IPS-15b (cell line): ENCODE data around the gene ZNF518A.
"Not testable (repeated sequence)": the region's sequence is repeated elsewhere in the genome, so short reads cannot be mapped to it uniquely, and the experiment has no call there.

Experiments used
- H3K27me3 ChIP-seq: one replicate; pipeline ENCODE4 v1.6.1; 2013; ENCODE audit warnings: low read length; ENCODE audit not compliant: control insufficient read depth, insufficient read depth
- H3K36me3 ChIP-seq: one replicate; pipeline ENCODE4 v1.6.1; 2013; ENCODE audit warnings: low read length; ENCODE audit not compliant: control insufficient read depth, insufficient read depth
- H3K4me1 ChIP-seq: one replicate; pipeline ENCODE4 v1.6.1; 2013; ENCODE audit warnings: mild to moderate bottlenecking, low read length; ENCODE audit not compliant: control insufficient read depth, insufficient read depth
- H3K4me3 ChIP-seq: one replicate; pipeline ENCODE4 v1.5.1; 2013; ENCODE audit warnings: low read depth, low read length
- H3K9ac ChIP-seq: one replicate; pipeline ENCODE4 v1.6.1; 2013; ENCODE audit warnings: low read depth, mild to moderate bottlenecking, low read length
- H3K9me3 ChIP-seq: one replicate; pipeline ENCODE4 v1.6.1; 2013; ENCODE audit warnings: mild to moderate bottlenecking, low read length; ENCODE audit not compliant: control insufficient read depth, insufficient read depth

The ZNF518A gene

GRCh38 chr10:96152437-96152836 lies 22.3 kb downstream of the ZNF518A start:
- Histone ChIP-seq H3K9me3 (no peaks in the 10 kb centered on the region), H3K4me3 (no peak overlapping the region), H3K36me3 (peaks cover 12% of the 10 kb centered on the region), H3K27me3 (no peaks in the 10 kb centered on the region), H3K9ac (no peak overlapping the region), H3K4me1 (no peaks in the 10 kb centered on the region)

- Histone ChIP-seq H3K9me3 (no peaks in the 10 kb centered on the region), H3K36me3 (peaks cover 15% of the 10 kb centered on the region)
Observed at GRCh38 chr10:96153070-96153469, 23.0 kb downstream of the ZNF518A start.

DNA sequence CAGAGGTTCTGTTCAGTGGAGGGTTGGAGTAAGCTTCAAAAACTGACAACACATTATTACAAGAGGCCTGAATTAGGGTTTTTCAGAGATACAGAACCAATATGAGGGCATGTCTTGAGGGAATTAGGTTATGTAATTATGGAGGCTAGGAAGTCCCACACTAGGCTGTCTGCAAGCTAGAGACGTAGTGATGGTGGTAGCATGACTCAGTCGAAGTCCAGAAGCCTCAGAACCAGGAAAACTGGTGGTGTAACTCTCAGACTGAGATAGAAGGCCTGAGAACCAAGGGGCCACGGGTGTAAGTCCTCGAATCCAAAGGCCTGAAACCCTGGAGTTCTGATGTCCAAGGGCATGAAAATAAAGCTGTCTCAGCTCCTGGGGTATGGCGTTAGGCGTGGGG lies 35.6 kb downstream of the ZNF518A start:
- H3K27me3 ChIP-seq: no peaks in the 10 kb centered on the region
- H3K4me1 ChIP-seq: no peaks in the 10 kb centered on the region
- no peaks in the 10 kb centered on the region for H3K9me3 ChIP-seq
- no peak overlapping the region for H3K4me3 ChIP-seq
- H3K9ac ChIP-seq: no peak overlapping the region
- H3K36me3 ChIP-seq: no peaks in the 10 kb centered on the region

More at GRCh38 chr10:96153070-96153469, 23.0 kb downstream of the ZNF518A start:
- Histone ChIP-seq H3K9ac (no peak overlapping the region), H3K27me3 (no peaks in the 10 kb centered on the region), H3K4me3 (no peak overlapping the region), H3K4me1 (no peaks in the 10 kb centered on the region)

DNA sequence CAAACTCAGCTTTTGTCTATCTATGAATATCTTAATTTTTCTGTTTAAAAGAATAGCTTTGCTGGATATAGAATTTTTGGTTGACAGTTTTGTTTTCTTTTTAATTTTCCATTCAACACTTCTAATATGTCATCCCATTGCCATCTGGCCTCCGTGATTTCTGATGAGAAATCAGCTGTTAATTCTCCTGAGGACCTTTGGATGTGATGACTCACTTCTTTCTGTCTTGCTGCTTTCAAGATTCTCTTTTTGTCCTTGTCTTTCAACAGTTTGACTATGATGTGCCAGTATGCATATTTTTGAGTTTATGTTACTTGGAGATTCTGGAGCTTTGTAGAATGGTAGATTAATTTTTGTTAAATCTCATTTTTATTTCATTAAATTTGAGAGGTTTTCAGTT lies 38.4 kb downstream of the ZNF518A start:
- Histone ChIP-seq H3K27me3 (no peaks in the 10 kb centered on the region), H3K4me1 (no peaks in the 10 kb centered on the region), H3K36me3 (no peaks in the 10 kb centered on the region), H3K9ac (no peak overlapping the region), H3K9me3 (no peaks in the 10 kb centered on the region), H3K4me3 (no peak overlapping the region)

DNA sequence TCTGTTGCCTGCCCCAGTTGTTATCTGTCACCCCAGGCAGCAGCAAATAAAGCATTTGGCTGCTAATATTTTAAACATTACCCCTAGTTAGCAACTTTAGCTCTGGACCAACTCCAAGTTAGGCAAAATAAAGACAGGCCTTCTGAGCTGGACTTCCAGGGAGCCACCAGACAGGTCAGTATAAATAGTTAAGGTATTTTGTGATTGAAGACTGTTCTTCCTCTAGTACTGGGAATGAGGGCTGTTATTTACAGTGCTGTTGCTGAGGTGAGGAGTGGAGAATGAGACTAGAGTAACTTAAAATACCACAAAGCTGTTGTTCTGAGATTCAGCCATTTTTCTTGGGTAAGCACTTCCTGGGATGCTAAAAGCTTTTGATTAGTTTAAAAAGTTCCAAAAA lies 40.1 kb downstream of the ZNF518A start:
- no peak overlapping the region for H3K4me3 ChIP-seq
- H3K9ac ChIP-seq: no peak overlapping the region
- no peaks in the 10 kb centered on the region for H3K9me3 ChIP-seq
- H3K36me3 ChIP-seq: no peaks in the 10 kb centered on the region
- H3K27me3 ChIP-seq: no peaks in the 10 kb centered on the region
- H3K4me1 ChIP-seq: no peaks in the 10 kb centered on the region

DNA sequence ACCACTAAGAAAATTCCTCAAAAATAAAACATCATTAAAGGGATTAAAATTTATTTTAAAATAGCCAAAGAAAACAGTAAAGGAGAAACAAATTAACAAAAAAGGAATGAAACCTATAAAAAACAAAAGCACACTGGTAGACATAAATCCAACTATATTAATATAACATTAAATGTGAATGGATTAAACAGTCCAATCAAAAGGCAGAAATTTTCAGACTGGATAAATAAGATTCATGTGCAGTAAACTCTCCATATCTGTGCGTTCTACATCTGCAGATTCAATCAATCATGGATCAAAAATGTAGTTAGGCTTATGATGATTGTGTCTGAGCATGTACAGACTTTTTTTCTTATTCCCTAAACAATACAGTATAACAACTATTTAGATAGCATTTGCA lies 42.6 kb downstream of the ZNF518A start:
- no peaks in the 10 kb centered on the region for H3K4me1 ChIP-seq
- H3K36me3 ChIP-seq: no peaks in the 10 kb centered on the region
- H3K27me3 ChIP-seq: no peaks in the 10 kb centered on the region
- no peak overlapping the region for H3K4me3 ChIP-seq
- H3K9me3 ChIP-seq: no peaks in the 10 kb centered on the region
- no peak overlapping the region for H3K9ac ChIP-seq

GRCh38 chr10:96176985-96177384 lies 46.9 kb downstream of the ZNF518A start:
- H3K9ac ChIP-seq: no peak overlapping the region
- H3K4me3 ChIP-seq: no peak overlapping the region
- H3K9me3 ChIP-seq: no peaks in the 10 kb centered on the region
- H3K36me3 ChIP-seq: no peaks in the 10 kb centered on the region
- no peaks in the 10 kb centered on the region for H3K27me3 ChIP-seq
- no peaks in the 10 kb centered on the region for H3K4me1 ChIP-seq

DNA sequence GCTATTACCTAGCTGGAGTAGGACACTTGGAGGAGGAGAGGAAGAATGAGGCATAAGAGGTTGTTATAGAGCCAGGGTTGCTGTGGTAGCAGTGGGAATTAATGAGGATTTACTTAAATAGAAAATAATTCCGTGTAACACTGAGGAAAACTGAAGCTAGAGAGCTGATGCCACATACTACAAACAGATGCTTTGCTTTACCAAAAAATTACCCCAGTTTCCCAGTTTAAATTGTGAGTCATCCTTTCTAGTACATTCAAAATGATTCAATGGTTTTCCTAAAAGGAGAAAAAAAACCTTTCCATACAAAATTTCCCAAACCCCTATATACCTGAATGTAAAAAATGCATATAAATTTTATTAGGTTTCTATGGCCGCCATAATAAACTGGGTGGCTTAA lies 58.3 kb downstream of the ZNF518A start:
- H3K27me3 ChIP-seq: no peaks in the 10 kb centered on the region
- H3K36me3 ChIP-seq: no peaks in the 10 kb centered on the region
- H3K9ac ChIP-seq: no peak overlapping the region
- no peaks in the 10 kb centered on the region for H3K4me1 ChIP-seq
- no peak overlapping the region for H3K4me3 ChIP-seq
- no peaks in the 10 kb centered on the region for H3K9me3 ChIP-seq

- Histone ChIP-seq H3K27me3 (no peaks in the 10 kb centered on the region), H3K4me1 (no peaks in the 10 kb centered on the region), H3K9me3 (no peaks in the 10 kb centered on the region), H3K36me3 (no peaks in the 10 kb centered on the region), H3K4me3 (no peak overlapping the region), H3K9ac (no peak overlapping the region)
Observed at GRCh38 chr10:96188916-96189315, 58.8 kb downstream of the ZNF518A start.

DNA sequence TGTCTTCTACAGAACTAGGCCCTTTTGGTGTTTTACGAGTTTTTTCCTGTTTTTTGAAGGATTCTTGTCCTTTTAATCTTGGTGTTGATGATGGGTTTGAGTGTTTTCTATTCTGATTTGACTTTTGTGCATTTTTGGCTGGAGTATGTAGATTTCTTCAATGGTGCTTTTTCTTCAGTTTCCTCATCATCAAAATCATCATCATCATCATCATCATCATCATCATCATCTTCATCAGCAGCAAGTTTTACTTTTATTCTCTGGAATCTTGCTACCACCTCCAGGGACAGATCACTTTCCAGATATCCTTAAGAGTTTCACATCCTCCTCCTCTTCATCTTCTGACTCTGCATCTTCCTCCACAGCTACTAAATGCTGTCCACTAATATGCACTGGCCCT lies 59.4 kb downstream of the ZNF518A start:
- not testable (repeated sequence) for H3K4me1 ChIP-seq, H3K36me3 ChIP-seq, H3K27me3 ChIP-seq, H3K9ac ChIP-seq, H3K9me3 ChIP-seq, H3K4me3 ChIP-seq

DNA sequence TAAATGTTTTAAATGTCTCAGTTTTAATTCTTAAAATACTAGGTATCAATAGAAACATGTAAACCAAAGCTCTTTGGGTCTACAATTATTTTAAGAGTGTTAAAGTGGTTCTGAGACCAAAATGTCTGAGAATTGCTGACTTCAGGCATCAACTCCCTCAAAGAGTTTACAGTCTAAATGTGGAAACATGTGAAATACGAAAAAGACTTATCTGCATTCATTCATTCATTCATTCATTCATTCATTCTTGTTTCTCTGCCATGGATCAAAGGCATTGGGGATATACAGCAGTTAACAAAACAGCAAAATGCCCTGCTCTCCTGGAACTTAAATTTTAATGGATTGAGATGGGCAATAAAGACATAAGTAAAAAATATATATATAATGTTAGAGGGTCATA lies 71.4 kb downstream of the ZNF518A start:
- H3K36me3 ChIP-seq: no peaks in the 10 kb centered on the region
- H3K4me3 ChIP-seq: no peak overlapping the region
- no peaks in the 10 kb centered on the region for H3K9me3 ChIP-seq
- H3K27me3 ChIP-seq: no peaks in the 10 kb centered on the region
- H3K9ac ChIP-seq: no peak overlapping the region
- peaks cover 3% of the 10 kb centered on the region for H3K4me1 ChIP-seq

- no peaks in the 10 kb centered on the region for H3K27me3 ChIP-seq
- no peak overlapping the region for H3K9ac ChIP-seq
- H3K4me1 ChIP-seq: peaks cover 3% of the 10 kb centered on the region
- no peak overlapping the region for H3K4me3 ChIP-seq
- H3K9me3 ChIP-seq: no peaks in the 10 kb centered on the region
- no peaks in the 10 kb centered on the region for H3K36me3 ChIP-seq
Observed at GRCh38 chr10:96205580-96205979, 75.5 kb downstream of the ZNF518A start.

DNA sequence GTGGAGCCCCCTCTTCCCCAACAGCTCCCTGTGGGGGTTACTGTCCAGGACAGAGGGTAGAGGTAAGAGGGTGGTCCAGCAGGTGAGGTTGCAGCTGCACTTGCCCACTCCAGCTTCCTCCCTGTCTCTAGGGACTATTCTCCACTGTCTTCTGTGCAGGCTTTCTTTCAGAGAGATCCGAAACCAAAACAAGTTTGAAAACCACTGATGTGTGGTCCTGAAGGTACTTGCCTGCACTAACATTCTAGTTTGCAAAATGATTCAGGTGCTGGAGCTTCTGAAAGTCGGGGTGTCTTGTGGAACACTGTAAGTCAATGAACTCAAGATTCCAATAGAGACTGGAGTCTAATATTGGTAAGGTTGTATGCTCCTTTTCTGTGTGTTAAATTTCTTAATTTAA lies 78.2 kb downstream of the ZNF518A start:
- no peaks in the 10 kb centered on the region for H3K9me3 ChIP-seq
- no peaks in the 10 kb centered on the region for H3K36me3 ChIP-seq
- H3K27me3 ChIP-seq: no peaks in the 10 kb centered on the region
- H3K9ac ChIP-seq: no peak overlapping the region
- peaks cover 3% of the 10 kb centered on the region for H3K4me1 ChIP-seq
- no peak overlapping the region for H3K4me3 ChIP-seq
